Spleen (tissue), 11 donors: ENCODE results near the gene ENTR1. TPM values are rescaled to one million over a fixed set of nuclear protein-coding genes. Genes with fewer than 3 reads are reported as not detected.

ENCODE experiments used
- DNase-seq: peaks from one replicate; pipeline ENCODE4 v3.0.0-alpha.2; 2020
- H3K27ac ChIP-seq, 8 donors: fragments of 200-600 bp; sonication (generic) in 7 of 8; 1 replicate in 4 of 8; 2 replicates in 4 of 8; pipeline versions ENCODE4 v1.5.0 to v1.8.0; 2016 to 2021; ENCODE audit warnings: inconsistent platforms in 4 of 8, mild to moderate bottlenecking in 4 of 8, moderate library complexity in 1 of 8
- H3K27me3 ChIP-seq, 7 donors: fragments of 200-600 bp; sonication (generic) in 6 of 7; replicated peaks in 1 of 7; 1 replicate in 4 of 7; 2 replicates in 3 of 7; pipeline versions ENCODE4 v1.5.0 to v1.8.0; 2016 to 2021; ENCODE audit warnings: inconsistent platforms in 3 of 7, mild to moderate bottlenecking in 1 of 7
- H3K36me3 ChIP-seq, 6 donors: fragments of 200-600 bp; sonication (generic) in 5 of 6; 1 replicate in 4 of 6; 2 replicates in 2 of 6; pipeline versions ENCODE4 v1.5.0 to v1.8.0; 2016 to 2021; ENCODE audit warnings: inconsistent platforms in 2 of 6
- H3K4me1 ChIP-seq, 6 donors: fragments of 200-600 bp; sonication (generic) in 5 of 6; 1 replicate in 3 of 6; 2 replicates in 3 of 6; pipeline versions ENCODE4 v1.5.0 to v1.8.0; 2016 to 2021; ENCODE audit warnings: inconsistent platforms in 3 of 6
- H3K4me3 ChIP-seq, 8 donors: fragments of 200-600 bp; sonication (generic) in 7 of 8; 1 replicate in 4 of 8; 2 replicates in 4 of 8; pipeline versions ENCODE4 v1.5.0 to v1.8.0; 2016 to 2021; ENCODE audit warnings: inconsistent platforms in 4 of 8, mild to moderate bottlenecking in 4 of 8, moderate library complexity in 2 of 8
- H3K9me3 ChIP-seq, 8 donors: fragments of 200-600 bp; sonication (generic) in 7 of 8; 1 replicate in 4 of 8; 2 replicates in 4 of 8; pipeline versions ENCODE4 v1.5.0 to v1.8.0; 2016 to 2021; ENCODE audit warnings: inconsistent platforms in 4 of 8
- CTCF ChIP-seq, 11 experiments: fragments of 200-600 bp in 7 of 11; fragments of 450-650 bp in 4 of 11; sonication (generic) in 4 of 11; IDR thresholded peaks in 8 of 11; conservative IDR thresholded peaks in 3 of 11; 1 replicate in 7 of 11; 2 replicates in 4 of 11; pipeline versions ENCODE4 v1.4.0 to v1.8.0; 2016 to 2021; ENCODE audit warnings: antibody characterized with exemption in 11 of 11, inconsistent platforms in 4 of 11, mild to moderate bottlenecking in 1 of 11
- POLR2A ChIP-seq, 3 donors: fragments of 450-650 bp; IDR thresholded peaks; one replicate each; pipeline ENCODE4 v1.5.1; 2017; ENCODE audit warnings: antibody characterized with exemption in 3 of 3, mild to moderate bottlenecking in 1 of 3
- POLR2AphosphoS5 ChIP-seq, 3 donors: sonication (generic); formaldehyde crosslinking; IDR thresholded peaks; one replicate each; pipeline ENCODE4 v1.5.1; 2017; ENCODE audit warnings: antibody characterized with exemption in 3 of 3
- WGBS, 5 donors: extraction: QIAGEN DNeasy Blood & Tissue Kit in 3 of 5; methylation state at CpG; one replicate each; pipeline versions ENCODE4 v1.1.5 to v1.1.7; 2013 to 2018; 5-methylcytosine and 5-hydroxymethylcytosine counted together
- intact Hi-C: fragments of 100-400 bp; cut with DNase I; formaldehyde crosslinking; loops from one replicate; pipeline ENCODE4 v1.15.0; 2023; ENCODE audit warnings: low total_unique reads
- polyA plus RNA-seq, 3 donors: library from polyadenylated mRNA; stranded (reverse); fragments of 200-250 nt; gene quantifications; one replicate each; pipeline ENCODE4 v1.2.1, GENCODE V29; 2013
- total RNA-seq, 7 donors: library from RNA; depleted of rRNA in 3 of 7; stranded (reverse); fragments of >200 nt in 3 of 7; fragmentation: NEBNext Ultra II Directional in 4 of 7; extraction: Animal tissue kit (Norgen Biotek cat#: 25700) in 4 of 7; gene quantifications; one replicate each; pipeline versions ENCODE4 v1.1.0 to v1.2.1, GENCODE V29; 2016 to 2021
- donor health status: healthy with polysubstance abuse.
- donor health status: DM: no; HTN: no; CAD: no; lungs with moderate emphysema.
- donor health status: DM: no; HTN: no; CAD: no.
- donor health status: Bipolar disorder and iron deficiency.
- donor health status: healthy.
- donor health status: DM: no; HTN: no; CAD: no.
- donor health status: DM: yes; HTN: yes; CAD: no.

The ENTR1 gene
- total and polyA plus RNA-seq, 10 donors = 38.5 to 78.5 (median 61.0) TPM

- WGBS, 5 donors = 1 to 4% (median 1%) methylated on average over 31 to 91 of the region's 91 CpGs
These were observed 28.4 kb upstream of the ENTR1 start for GRCh38 chr9:136438548-136439480.

GRCh38 chr9:136437839-136438547 is 27.6 kb upstream of the ENTR1 start:
- Histone ChIP-seq H3K4me1 (peaks cover 24 to 78% (median 61%) of the 10 kb centered on the region in 6 donors), H3K4me3 (peak overlapping the region; percentile 66 to 99 (median 97)), H3K27me3 (peaks cover 0 to 7% (median 0%) of the 10 kb centered on the region in 7 donors), H3K36me3 (peaks cover 0 to 64% (median 32%) of the 10 kb centered on the region in 6 donors), H3K9me3 (no peaks in the 10 kb centered on the region), H3K27ac (peak overlapping the region in 4 of 8 donors; percentile 86 to 89 (median 88))
- intact Hi-C loops = no loop called here
- no peak for DNase-seq
- TF ChIP-seq CTCF (IDR thresholded peaks at IDR 0.05 in 8 of 11, conservative IDR thresholded peaks at IDR 0.05 in 3 of 11) (no peak), POLR2AphosphoS5 (IDR thresholded peaks at IDR 0.05) (no peak), POLR2A (IDR thresholded peaks at IDR 0.05) (no peak)
- WGBS, 5 donors = 55 to 62% (median 57%) methylated on average over 37 of the region's 37 CpGs

More at GRCh38 chr9:136438548-136439480, 28.4 kb upstream of the ENTR1 start:
- intact Hi-C loops = no loop called here
- H3K36me3 ChIP-seq = peaks cover 4 to 64% (median 38%) of the 10 kb centered on the region in 6 donors
- no peaks in the 10 kb centered on the region for H3K9me3 ChIP-seq
- peaks cover 0 to 7% (median 0%) of the 10 kb centered on the region in 7 donors for H3K27me3 ChIP-seq
- peaks cover 24 to 78% (median 61%) of the 10 kb centered on the region in 6 donors for H3K4me1 ChIP-seq
- H3K27ac ChIP-seq = peak overlapping the region; percentile 46 to 89 (median 86)
- peak; percentile 87 for DNase-seq
- H3K4me3 ChIP-seq = peak overlapping the region; percentile 66 to 99 (median 97)
- no peak for TF ChIP-seq POLR2A (IDR thresholded peaks at IDR 0.05)
- peak in 2 of 3 donors; percentile 3 to 27 for TF ChIP-seq POLR2AphosphoS5 (IDR thresholded peaks at IDR 0.05)
- TF ChIP-seq CTCF (IDR thresholded peaks at IDR 0.05 in 8 of 11, conservative IDR thresholded peaks at IDR 0.05 in 3 of 11) = no peak

GRCh38 chr9:136437430-136437829 is 27.0 kb upstream of the ENTR1 start:
- H3K27ac ChIP-seq = peak overlapping the region in 1 of 8 donors; percentile 87

More at GRCh38 chr9:136437430-136437829, 27.0 kb upstream of the ENTR1 start:
- H3K4me1 ChIP-seq = peaks cover 24 to 75% (median 58%) of the 10 kb centered on the region in 6 donors
- no peak for DNase-seq
- peaks cover 0 to 64% (median 30%) of the 10 kb centered on the region in 6 donors for H3K36me3 ChIP-seq
- no peak for TF ChIP-seq CTCF (IDR thresholded peaks at IDR 0.05 in 8 of 11, conservative IDR thresholded peaks at IDR 0.05 in 3 of 11)
- TF ChIP-seq POLR2AphosphoS5 (IDR thresholded peaks at IDR 0.05) = no peak
- TF ChIP-seq POLR2A (IDR thresholded peaks at IDR 0.05) = no peak
- H3K4me3 ChIP-seq = peak overlapping the region in 6 of 8 donors; percentile 66 to 99 (median 97)
- WGBS, 5 donors = 68 to 89% (median 70%) methylated on average over 5 to 8 of the region's 8 CpGs
- H3K27me3 ChIP-seq = peaks cover 0 to 7% (median 0%) of the 10 kb centered on the region in 7 donors
- intact Hi-C loops = no loop called here
- H3K9me3 ChIP-seq = no peaks in the 10 kb centered on the region
